ENCODE measurements around the gene GRWD1.
A peak's percentile ranks its signal among the peaks of the same experiment; 100 is the strongest.

GRWD1 gene

GRCh38 chr19:48461651-48461981, 15.8 kb downstream of the GRWD1 start:
- DNase-seq, result no peak

- no peak for DNase-seq
Observed at GRCh38 chr19:48461982-48462655, 16.3 kb downstream of the GRWD1 start.

DNA sequence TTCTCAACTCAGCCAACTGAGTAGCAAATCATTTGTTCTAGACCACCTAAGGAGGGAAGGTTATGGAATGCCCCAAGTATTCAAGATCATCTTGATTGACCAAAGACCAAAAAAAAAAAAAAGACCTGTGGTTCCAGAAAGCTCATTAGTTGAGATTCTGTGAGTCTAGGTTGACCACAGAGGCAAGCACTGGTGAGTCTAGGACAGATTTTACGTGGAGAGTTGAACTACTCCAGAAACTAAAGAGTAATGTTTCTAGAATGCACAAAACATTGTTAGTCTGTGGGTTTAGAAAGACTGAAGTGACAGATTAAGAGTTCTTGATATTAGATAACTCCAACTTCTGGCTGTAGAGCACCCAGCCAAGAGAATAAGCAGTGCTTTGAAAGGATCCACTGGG, 19.4 kb downstream of the GRWD1 start:
- DNase-seq, result no peak

- no peak for DNase-seq
Observed at GRCh38 chr19:48466561-48467325, 21.0 kb downstream of the GRWD1 start.

- peak; percentile 100 for DNase-seq
Observed at GRCh38 chr19:48468772-48469288, 23.0 kb downstream of the GRWD1 start.

DNA sequence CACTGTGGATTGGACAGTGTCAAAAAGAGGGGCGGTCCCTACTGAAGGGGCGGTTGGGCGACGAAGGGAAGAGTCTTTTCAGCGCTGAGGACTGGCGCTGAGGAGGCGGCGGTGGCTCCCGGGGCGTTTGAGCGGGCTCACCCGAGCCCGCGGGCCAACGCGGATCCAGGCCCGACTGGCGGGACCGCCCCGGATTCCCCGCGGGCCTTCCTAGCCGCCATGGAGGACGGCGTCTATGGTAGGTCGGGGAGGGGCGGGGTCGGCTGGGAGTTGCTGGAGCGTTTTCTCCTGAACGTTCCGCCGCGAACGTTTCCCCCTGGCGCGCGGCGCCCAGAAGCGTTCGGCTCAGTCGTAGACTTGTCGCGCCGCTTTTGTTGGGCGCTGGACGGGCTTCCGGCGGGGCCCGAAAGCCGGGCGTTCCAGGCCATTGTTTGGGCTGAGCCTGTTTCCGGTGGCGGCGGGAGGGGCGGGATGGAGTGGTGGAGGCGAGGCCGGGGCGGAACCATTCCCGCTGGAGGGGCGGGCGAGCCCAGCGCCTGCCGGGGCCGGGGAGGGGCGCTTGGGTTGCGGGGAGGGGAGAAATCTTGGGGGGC, 23.6 kb downstream of the GRWD1 start, which contains the start of gene CYTH2:
Gene CYTH2 (plus strand): TSS at position 81 of the 593 bp plus-strand sequence. CDS start 139 bp downstream, at position 220.
- DNase-seq, result peak; percentile 89

DNA sequence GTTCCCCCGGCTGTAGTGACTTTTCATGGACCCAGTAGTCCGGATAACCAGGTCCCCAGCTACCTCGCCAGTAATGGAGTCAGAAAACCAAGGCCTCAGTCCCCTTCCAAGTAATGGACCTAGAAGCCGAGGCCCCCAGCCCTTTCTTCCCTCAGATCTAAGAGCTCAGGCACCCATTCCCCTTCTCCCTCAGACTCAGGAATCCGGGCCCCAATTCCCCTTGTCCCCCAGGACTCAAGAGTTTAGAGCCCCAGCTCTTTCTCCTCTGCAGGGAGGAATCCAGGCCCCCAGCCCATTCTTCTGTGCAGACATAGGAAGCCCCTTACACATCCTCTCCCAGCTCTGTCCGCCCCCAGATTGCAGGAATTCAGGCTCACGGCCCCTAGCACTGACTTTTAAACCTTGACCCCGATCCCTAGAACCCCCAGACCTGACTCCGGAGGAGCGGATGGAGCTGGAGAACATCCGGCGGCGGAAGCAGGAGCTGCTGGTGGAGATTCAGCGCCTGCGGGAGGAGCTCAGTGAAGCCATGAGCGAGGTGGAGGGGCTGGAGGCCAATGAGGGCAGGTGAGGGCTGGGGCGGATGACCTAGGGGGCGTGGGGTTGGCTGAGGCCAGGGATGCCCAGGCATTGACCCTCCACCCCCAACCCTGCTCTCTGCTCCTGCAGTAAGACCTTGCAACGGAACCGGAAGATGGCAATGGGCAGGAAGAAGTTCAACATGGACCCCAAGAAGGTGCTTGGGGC, 24.3 kb downstream of the GRWD1 start:
- DNase-seq, result no peak

GRCh38 chr19:48470856-48471255, 25.1 kb downstream of the GRWD1 start:
- no peak for DNase-seq

DNA sequence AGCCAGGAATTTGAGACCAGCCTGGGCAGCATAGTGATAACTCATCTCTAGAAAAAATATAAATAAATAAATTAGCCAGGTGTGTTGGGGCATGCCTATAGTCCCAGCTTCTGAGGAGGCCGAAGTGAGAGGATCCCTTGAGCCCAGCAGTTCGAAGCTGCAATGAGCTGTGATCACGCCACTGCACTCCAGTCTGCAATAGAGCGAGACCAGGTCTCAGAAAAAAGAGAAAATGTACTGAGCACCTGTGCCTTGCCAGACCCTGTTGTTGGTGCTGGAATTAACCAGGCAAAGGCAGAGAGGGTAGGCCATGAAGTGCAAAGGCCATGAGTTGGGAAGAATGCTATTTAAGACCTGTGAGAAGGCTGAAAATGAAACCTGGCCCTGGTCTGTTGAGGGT, 26.1 kb downstream of the GRWD1 start:
- DNase-seq, result no peak

DNA sequence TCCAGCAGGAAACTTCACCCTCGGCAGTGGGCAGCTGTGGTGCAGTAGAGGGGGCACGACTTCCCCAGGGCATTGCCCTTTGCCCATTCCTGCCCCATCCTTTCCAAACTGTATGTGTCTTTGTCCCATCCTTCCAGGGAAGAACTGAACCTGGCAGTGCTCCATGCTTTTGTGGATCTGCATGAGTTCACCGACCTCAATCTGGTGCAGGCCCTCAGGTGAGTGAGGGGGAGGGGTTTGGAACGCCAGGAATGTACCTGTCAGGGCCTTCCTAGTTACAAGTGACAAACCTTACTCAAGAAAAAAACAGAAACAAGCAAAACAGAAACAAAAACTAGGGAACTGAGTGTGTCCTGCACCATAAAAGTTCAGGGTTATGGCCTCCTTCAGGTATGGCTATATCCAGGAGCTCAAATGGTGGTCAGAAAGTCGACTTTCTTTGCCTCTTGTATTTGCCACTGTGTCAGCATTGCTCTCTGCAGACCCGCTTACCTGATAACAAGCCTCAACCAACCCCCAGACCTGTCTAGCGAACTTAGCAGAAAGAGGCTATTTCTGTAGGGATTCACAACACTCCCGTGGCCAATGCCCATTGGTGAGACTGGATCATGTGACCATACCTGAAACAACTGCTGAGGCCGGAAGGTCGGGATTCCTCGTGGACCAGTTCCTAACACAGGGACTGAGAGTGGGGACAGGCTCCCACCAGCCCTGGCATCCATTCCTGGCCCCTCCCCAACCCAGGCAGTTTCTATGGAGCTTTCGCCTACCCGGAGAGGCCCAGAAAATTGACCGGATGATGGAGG, 27.6 kb downstream of the GRWD1 start:
- DNase-seq, result no peak

GRCh38 chr19:48474084-48474592, 28.4 kb downstream of the GRWD1 start:
- DNase-seq, result no peak

- DNase-seq, result no peak
Observed at GRCh38 chr19:48475369-48476068, 29.7 kb downstream of the GRWD1 start.

DNA sequence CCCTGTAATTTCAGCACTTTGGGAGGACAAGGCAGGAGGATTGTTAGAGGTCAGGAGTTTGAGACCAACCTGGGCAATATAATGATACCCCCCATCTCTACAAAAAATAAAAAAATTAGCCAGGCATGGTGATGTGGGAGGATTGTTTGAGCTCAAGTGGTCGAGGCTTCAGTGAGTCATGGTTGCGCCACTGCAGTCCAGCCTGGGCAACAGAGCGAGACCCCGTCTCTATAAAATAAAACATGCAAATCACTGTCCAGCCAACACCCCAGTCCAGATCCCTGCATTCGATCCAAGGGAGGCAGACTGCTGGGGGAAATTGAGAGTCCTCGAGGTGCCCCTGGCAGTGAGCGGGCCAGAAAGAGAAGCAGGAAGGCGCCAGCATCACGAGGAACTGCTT, 30.4 kb downstream of the GRWD1 start:
- DNase-seq, result no peak

DNA sequence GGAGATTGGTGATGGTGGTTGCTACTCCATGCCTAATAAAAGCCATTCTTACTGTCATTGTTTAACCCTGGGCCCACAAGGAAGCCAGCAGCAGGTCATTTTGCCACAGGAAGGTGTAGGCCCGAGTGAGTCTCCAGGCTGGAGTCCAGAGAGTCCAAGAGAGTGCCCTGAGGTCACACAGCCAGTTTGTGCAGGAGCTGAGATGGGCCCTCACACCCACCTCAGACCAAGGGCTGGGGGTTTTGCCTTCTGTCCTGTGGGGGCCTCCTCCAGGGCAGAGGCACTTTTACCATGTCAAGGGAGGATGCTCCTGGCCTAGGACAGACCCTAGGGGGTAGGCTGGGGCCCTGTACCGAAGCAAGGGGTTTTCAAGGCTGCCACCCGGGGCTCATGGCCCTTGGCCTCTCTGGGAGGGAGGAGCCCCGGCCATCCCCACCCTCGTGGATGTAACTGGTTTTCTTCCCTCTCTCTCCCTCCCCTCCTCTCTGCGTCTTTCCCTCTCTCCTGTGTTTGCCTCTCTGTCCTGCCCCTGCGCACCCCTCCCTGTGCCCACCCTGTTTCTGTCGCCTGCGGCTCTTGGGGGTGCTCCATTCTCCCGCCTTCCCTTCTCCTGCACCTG, 31.4 kb downstream of the GRWD1 start:
- DNase-seq, result no peak

GRCh38 chr19:48477698-48478338, 32.0 kb downstream of the GRWD1 start:
- no peak for DNase-seq

- no peak for DNase-seq
Observed at GRCh38 chr19:48478339-48479256, 32.8 kb downstream of the GRWD1 start.

- DNase-seq, result no peak
Observed at GRCh38 chr19:48479686-48480085, 33.9 kb downstream of the GRWD1 start.

DNA sequence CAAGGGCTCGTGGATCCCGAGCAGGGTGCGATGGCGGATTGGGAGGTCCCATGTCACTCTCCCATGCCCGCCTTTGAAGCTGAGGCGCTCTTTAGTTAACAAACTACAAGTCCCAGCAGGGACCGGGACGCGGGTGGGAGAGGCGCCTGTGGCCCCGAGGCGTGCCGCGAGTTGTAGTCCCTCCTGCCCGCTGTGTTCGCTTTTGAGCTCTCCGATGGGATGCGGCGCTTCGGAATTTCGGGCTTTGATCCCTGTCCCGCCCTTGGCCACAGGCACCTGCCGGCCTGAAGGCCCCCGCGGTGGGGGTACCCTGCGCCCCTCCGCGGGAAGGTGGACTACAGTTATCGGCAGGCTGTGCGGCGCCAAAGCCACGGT, 34.4 kb downstream of the GRWD1 start:
- DNase-seq, result no peak

All from activated effector memory CD4-positive, alpha-beta T cell treated with anti-CD3 and anti-CD28 coated beads, Interleukin-2, amount 50 U/mL, for 16 hours (primary cell).